ENCODE data around the gene ABCC8.

DNA sequence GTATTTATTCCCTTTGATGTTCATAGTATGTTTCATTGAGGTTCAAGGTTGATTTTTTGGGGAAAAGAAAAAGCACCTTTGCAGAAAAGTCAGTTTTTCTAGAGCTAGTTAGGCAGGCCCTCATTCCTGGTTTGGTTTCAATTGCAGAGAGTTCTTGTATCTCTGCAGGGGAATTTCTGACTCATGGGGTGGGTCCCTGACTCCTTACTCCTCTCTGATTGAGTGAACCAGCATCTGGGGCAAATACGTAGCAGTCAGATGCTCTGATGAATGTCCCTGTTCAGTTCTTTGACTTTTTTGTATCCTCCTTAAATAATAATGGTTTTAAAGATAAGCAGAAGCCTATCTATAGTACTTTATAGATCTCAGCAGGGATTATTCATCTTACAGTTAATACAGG lies 132.7 kb downstream of the ABCC8 start:
- TF ChIP-seq POLR2A (IDR thresholded peaks at IDR 0.05; ENCODE audit: low read length) (no peak), GATA1 (IDR thresholded peaks at IDR 0.05; ENCODE audit: low read depth, low read length) (no peak)

Data from erythroblast (primary cell).